Kidney (tissue), 14 donors: ENCODE data around the gene OBP2B. TPM values are rescaled to one million over a fixed set of nuclear protein-coding genes. Genes with fewer than 3 reads are reported as not detected.
A peak's percentile ranks its signal among the peaks of the same experiment; 100 is the strongest.
"Not testable (repeated sequence)": the region's sequence is repeated elsewhere in the genome, so short reads cannot be mapped to it uniquely, and the experiment has no call there.

ENCODE experiments used
- DNase-seq, 5 donors: peaks; one replicate each; pipeline ENCODE4 v3.0.0-alpha.2; 2013 to 2020
- FAIRE-seq: peaks from 2 replicates; lab custom pipeline; 2012; peaks lifted over from hg19 to GRCh38; lab: Jason Lieb, UNC
- H3K27ac ChIP-seq, 2 donors: one replicate each; pipeline ENCODE4 v1.7.0; 2013; ENCODE audit warnings: low read depth in 2 of 2, low read length in 2 of 2, inconsistent platforms in 1 of 2
- H3K27me3 ChIP-seq: one replicate; pipeline ENCODE4 v1.7.1; 2013; ENCODE audit warnings: low read length, inconsistent platforms; ENCODE audit not compliant: control insufficient read depth, insufficient read depth
- H3K36me3 ChIP-seq, 3 donors: one replicate each; pipeline versions ENCODE4 v1.7.0 to v1.7.1; 2013; ENCODE audit warnings: low read length in 3 of 3, control low read depth in 1 of 3, inconsistent platforms in 1 of 3; ENCODE audit not compliant: insufficient read depth in 3 of 3, control insufficient read depth in 2 of 3
- H3K4me1 ChIP-seq, 3 donors: one replicate each; pipeline versions ENCODE4 v1.7.0 to v1.7.1; 2013; ENCODE audit warnings: low read length in 3 of 3, inconsistent platforms in 1 of 3, low read depth in 1 of 3; ENCODE audit not compliant: control insufficient read depth in 2 of 3, insufficient read depth in 2 of 3
- H3K4me3 ChIP-seq, 3 donors: one replicate each; pipeline versions ENCODE4 v1.7.0 to v1.8.1; 2013; ENCODE audit warnings: low read length in 3 of 3, control low read depth in 1 of 3, inconsistent platforms in 1 of 3
- H3K9ac ChIP-seq, 3 donors: one replicate each; pipeline versions ENCODE4 v1.7.0 to v1.7.1; 2013; ENCODE audit warnings: low read length in 3 of 3, control low read depth in 1 of 3, inconsistent platforms in 1 of 3
- H3K9me3 ChIP-seq, 3 donors: one replicate each; pipeline versions ENCODE4 v1.7.0 to v1.7.1; 2013; ENCODE audit warnings: low read length in 3 of 3, control low read depth in 1 of 3, inconsistent platforms in 1 of 3; ENCODE audit not compliant: control insufficient read depth in 2 of 3, insufficient read depth in 1 of 3
- intact Hi-C: fragments of 100-400 bp; cut with DNase I; formaldehyde crosslinking; loops from one replicate; pipeline ENCODE4 v1.11.1; 2022
- polyA plus RNA-seq: library from polyadenylated mRNA; stranded (reverse); fragments of 350-450 nt; fragmentation: Illumina TruSeq; extraction: RNeasy Lipid Tissue Mini Kit (QIAGEN cat#74804); gene quantifications from one replicate; pipeline ENCODE4 v1.2.3, GENCODE V29; 2014; ENCODE audit warnings: low read depth, low replicate concordance; ENCODE audit not compliant: insufficient read depth
- total RNA-seq: library from RNA; stranded (reverse); fragmentation: NEBNext Ultra II Directional; extraction: Animal tissue kit (Norgen Biotek cat#: 25700); gene quantifications from one replicate; pipeline ENCODE4 v1.2.1, GENCODE V29; 2021
- TF ChIP-seq, protein P1 (sequence below): IDR thresholded peaks from 3 replicates; pipeline ENCODE4 v1.5.1; 2012; ENCODE audit warnings: mild to moderate bottlenecking, moderate library complexity, borderline replicate concordance; ENCODE audit not compliant: insufficient read depth; ENCODE audit errors: extremely low read depth
- donor health status: control.
- donor health status: control.
- donor health status: control.
- donor health status: control.
- donor health status: control.
- donor health status: DM: yes; HTN: yes; CAD: no.
- donor health status: Normal renal cell carcinoma (clear cell type).

OBP2B gene
- total and polyA plus RNA-seq, 2 donors from 2014 or later, result not detected

DNA sequence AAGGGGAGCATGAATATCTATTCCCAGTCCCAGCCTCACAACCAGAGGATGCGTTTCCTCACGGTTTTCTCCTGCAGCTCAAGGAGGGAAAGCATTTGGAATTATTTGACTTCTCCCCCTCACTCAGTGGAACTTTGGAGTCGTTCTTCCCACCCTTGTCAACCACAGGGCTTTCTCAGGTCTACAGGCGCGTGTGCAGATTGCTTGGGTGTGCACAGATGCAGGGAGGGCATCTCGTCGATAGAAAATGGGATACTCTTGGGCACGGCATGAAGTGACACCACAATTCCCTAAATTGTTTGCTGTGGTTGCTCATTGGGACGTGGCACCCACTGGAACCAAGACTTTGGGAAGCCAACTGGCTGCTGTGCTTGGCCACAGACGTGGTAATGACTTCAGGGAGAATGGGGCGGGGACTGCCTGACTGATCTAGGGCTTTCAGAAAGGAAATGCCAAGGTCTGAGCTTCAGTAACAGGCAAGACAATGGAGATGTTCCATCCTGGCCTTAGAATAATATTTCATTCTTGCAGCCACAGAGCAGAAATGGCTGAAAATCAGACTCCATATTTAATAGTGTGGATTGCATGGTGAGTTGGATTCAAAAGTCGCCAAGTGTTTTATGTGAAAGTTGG, 12.2 kb upstream of the OBP2B start:
- H3K9ac ChIP-seq, result no peak overlapping the region
- H3K27ac ChIP-seq, result no peak overlapping the region
- no peaks in the 10 kb centered on the region for H3K9me3 ChIP-seq
- intact Hi-C loops, result no loop called here
- DNase-seq (no peak), FAIRE-seq (no peak)
- no peaks in the 10 kb centered on the region for H3K27me3 ChIP-seq
- H3K36me3 ChIP-seq, result no peaks in the 10 kb centered on the region
- TF ChIP-seq, protein P1, sequence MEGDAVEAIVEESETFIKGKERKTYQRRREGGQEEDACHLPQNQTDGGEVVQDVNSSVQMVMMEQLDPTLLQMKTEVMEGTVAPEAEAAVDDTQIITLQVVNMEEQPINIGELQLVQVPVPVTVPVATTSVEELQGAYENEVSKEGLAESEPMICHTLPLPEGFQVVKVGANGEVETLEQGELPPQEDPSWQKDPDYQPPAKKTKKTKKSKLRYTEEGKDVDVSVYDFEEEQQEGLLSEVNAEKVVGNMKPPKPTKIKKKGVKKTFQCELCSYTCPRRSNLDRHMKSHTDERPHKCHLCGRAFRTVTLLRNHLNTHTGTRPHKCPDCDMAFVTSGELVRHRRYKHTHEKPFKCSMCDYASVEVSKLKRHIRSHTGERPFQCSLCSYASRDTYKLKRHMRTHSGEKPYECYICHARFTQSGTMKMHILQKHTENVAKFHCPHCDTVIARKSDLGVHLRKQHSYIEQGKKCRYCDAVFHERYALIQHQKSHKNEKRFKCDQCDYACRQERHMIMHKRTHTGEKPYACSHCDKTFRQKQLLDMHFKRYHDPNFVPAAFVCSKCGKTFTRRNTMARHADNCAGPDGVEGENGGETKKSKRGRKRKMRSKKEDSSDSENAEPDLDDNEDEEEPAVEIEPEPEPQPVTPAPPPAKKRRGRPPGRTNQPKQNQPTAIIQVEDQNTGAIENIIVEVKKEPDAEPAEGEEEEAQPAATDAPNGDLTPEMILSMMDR, result no peak
- no peak overlapping the region for H3K4me3 ChIP-seq
- no peaks in the 10 kb centered on the region for H3K4me1 ChIP-seq

DNA sequence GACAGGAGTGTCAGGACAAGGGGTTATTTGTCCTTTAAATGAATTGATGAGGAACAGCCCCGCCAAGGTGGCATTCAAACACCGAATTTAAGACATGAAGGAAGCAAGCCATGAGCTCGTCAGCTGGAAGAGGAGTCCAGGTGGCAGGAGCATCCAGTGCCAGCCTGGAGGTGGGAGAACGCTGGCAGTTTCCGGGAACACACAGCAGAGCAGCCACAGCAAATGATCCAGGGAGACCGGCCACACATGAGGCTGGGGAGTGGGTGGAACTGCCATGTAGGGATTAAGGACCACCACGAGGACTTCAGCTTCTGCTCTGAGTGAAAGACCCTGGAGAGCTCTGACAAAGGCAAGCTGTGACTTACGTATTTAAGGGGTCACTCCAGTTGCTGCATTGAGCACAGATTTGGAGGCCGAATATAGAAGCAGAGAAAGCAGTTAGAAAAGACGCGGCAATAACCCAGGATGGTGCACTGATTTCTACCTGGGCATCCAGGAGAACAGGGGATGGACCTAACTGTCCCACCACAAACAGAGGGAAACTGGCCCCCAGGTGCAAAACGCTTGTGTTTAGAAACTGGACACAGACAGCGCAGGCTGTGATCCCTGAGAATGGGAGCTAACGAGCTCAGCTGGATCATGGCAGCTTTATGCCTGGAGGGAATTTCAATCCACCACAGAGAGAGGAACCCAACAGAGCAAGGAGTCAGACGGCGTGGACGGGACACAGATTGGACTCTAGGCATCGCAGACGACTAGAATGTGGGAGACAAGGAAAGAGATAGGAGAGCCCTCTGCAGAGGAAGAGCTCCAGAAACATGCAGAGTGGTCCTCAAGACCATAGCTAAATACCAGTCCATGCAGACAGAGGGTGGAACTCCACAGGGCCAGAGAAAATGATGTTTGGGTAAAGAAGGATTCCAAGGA, 9.3 kb upstream of the OBP2B start:
- H3K4me3 ChIP-seq, H3K9ac ChIP-seq, intact Hi-C loops, H3K27me3 ChIP-seq, H3K27ac ChIP-seq, H3K9me3 ChIP-seq, FAIRE-seq, H3K36me3 ChIP-seq, H3K4me1 ChIP-seq: not testable (repeated sequence)
- peak in 1 of 5 donors; percentile 20 for DNase-seq

DNA sequence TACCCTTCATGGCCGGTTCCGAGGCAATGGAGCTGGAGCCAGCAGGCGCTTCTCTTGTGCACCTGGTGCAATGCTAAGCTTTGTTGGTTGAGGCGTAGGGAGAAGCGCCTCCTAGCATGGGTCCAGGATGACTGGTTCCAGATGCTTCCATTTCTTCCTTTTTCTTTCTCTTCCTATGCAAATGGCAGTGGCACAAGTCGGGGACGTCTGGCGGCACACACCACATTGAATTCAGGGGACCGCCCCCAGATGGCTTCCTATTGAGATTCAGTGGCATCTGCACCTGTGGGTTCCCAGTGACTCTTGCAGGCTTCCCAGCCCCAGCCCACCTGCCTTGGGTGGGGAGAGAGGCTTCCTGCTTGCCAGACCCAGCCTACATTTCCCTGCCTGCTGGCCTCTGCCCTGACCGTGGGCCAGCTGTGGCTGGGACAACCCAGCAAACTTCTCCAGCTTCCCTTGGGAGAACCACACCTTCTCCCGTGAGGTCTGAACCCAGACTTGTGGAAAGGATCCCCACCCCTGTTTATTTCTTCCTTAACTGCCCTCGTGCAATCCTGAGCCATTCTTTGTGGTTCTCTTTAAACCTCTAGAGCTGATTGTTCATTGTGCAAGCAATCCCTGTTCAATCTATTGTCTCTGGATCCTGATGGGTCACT, 8.4 kb upstream of the OBP2B start:
- H3K27me3 ChIP-seq, H3K4me3 ChIP-seq, H3K9me3 ChIP-seq, H3K4me1 ChIP-seq, intact Hi-C loops, H3K36me3 ChIP-seq, H3K9ac ChIP-seq, FAIRE-seq, H3K27ac ChIP-seq: not testable (repeated sequence)
- DNase-seq, result peak in 1 of 5 donors; percentile 46

DNA sequence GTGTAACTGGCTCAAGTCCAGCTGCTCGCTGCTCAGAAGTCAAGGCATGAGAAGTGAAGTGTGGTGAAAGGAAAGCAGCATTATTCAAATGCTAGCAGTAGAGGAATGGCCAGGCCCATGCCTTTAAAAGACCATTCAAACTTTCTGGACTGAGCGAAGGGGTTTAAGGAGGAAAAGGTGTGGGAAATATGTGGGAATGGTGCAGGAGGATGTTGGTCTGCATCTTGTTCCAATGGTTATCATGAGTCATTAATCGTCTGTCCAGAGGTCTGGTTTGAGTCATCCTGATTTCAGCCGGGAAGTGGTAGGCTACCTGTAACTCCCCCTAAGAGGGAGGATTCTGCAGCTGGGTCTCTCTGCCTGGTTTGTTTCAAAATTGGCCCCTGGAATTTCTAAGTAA, 5.2 kb upstream of the OBP2B start:
- H3K9ac ChIP-seq, FAIRE-seq, H3K9me3 ChIP-seq, intact Hi-C loops, H3K4me1 ChIP-seq, H3K27ac ChIP-seq, DNase-seq, H3K4me3 ChIP-seq, H3K36me3 ChIP-seq, H3K27me3 ChIP-seq: not testable (repeated sequence)
